Right atrium auricular region (tissue), 2 donors: ENCODE data around the gene EFL1. TPM values are rescaled to one million over a fixed set of nuclear protein-coding genes. Genes with fewer than 3 reads are reported as not detected.
"Not testable (repeated sequence)": the region's sequence is repeated elsewhere in the genome, so short reads cannot be mapped to it uniquely, and the experiment has no call there.

Experiments
- DNase-seq: peaks from one replicate; pipeline ENCODE4 v3.0.0-alpha.2; 2019; ENCODE audit warnings: low spot score
- H3K27ac ChIP-seq, 2 donors: fragments of 200-600 bp; sonication (generic); 1 replicate in 1 of 2; 2 replicates in 1 of 2; pipeline ENCODE4 v1.5.1; 2016 to 2019
- H3K27me3 ChIP-seq, 2 donors: fragments of 200-600 bp; sonication (generic); one replicate each; pipeline versions ENCODE4 v1.5.1 to v1.6.0; 2017 to 2019
- H3K36me3 ChIP-seq: fragments of 200-600 bp; sonication (generic); one replicate; pipeline ENCODE4 v1.5.1; 2016
- H3K4me1 ChIP-seq, 2 donors: fragments of 200-600 bp; sonication (generic); one replicate each; pipeline versions ENCODE4 v1.5.1 to v1.6.0; 2017 to 2019
- H3K4me3 ChIP-seq, 2 donors: fragments of 200-600 bp; sonication (generic); 1 replicate in 1 of 2; 2 replicates in 1 of 2; pipeline ENCODE4 v1.5.1; 2017 to 2019; ENCODE audit warnings: mild to moderate bottlenecking in 1 of 2, moderate library complexity in 1 of 2
- H3K9me3 ChIP-seq, 2 donors: fragments of 200-600 bp; sonication (generic); one replicate each; pipeline ENCODE4 v1.5.1; 2019
- total RNA-seq, 2 donors: library from RNA; depleted of rRNA; stranded (reverse); fragments of >200 nt; gene quantifications; one replicate each; pipeline ENCODE4 v1.1.0, GENCODE V29; 2016
- TF ChIP-seq, protein P1 (sequence below), 2 donors: fragments of 200-600 bp; sonication (generic); IDR thresholded peaks; one replicate each; pipeline ENCODE4 v1.5.1; 2019; ENCODE audit warnings: antibody characterized with exemption in 2 of 2

Gene EFL1
- total RNA-seq, 2 donors from 2014 or later: 11.0 to 14.2 TPM

DNA sequence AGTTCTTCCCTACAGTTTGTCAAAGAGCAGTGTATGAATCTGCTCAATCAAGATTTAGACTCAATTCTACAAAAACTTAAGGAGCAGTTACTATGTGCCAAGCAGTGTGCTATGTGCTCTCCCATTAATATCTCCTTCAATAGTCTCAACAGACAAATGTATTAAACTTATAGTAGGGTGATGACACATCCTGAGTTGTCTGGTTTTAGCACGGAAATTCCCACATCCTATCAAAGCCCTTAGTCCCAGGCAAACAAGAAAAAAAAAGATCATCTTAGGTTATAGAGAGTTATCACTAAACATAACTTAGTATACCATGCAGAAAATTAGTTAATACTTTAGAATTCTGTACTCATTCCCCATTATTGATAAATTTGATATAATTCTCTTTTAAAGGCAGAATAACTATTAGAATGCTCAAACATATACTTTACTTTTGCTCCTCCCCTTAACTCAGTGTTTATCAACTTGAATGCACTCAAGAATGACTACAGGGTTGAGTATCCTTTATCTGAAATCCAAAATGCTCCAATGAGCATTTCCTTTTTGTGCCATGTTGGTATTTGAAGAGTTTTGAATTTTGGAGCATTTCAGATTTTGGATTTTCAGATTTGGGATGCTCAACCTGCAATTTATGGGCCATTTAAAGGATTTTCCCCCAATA, 20.6 kb downstream of the EFL1 start:
- not testable (repeated sequence) for H3K4me1 ChIP-seq, H3K27ac ChIP-seq, H3K9me3 ChIP-seq, H3K4me3 ChIP-seq, DNase-seq, H3K27me3 ChIP-seq
- H3K36me3 ChIP-seq: peaks cover 31% of the 10 kb centered on the region

DNA sequence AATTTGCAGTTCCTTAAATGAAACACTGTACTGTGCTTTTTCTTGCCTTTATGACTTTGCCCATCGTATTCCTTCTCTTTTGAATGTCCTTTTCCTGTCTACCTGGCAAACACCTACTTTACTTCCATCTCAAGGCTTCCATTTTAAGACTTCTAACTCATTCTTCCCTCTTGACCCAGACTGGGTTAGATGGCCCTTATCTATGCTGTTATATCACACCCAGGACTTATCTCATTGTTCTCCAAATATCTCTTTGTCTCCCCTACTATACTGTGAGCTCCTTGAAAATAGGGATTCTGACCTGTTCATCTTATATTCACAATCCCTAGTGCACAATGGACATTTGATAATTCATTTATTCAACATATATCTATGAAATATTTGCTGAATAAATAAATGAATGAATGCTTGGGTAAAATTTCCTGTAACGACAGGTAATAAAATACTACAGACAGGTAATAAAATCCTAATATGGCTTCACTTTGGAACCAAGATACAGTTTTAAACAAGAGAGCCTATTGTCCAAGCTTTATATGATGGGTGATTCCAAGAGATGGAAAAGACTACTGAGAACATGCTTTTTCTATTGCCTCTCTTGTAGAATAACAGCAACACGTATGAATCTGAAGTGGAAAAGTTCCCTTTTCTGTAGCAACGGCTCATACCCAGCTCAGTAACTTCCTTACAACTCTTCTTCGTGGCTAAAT, 22.7 kb downstream of the EFL1 start:
- Histone ChIP-seq H3K27me3 (no peaks in the 10 kb centered on the region), H3K4me3 (no peak overlapping the region), H3K4me1 (no peaks in the 10 kb centered on the region), H3K36me3 (peaks cover 27% of the 10 kb centered on the region), H3K27ac (no peak overlapping the region), H3K9me3 (no peaks in the 10 kb centered on the region)
- TF ChIP-seq, protein P1, sequence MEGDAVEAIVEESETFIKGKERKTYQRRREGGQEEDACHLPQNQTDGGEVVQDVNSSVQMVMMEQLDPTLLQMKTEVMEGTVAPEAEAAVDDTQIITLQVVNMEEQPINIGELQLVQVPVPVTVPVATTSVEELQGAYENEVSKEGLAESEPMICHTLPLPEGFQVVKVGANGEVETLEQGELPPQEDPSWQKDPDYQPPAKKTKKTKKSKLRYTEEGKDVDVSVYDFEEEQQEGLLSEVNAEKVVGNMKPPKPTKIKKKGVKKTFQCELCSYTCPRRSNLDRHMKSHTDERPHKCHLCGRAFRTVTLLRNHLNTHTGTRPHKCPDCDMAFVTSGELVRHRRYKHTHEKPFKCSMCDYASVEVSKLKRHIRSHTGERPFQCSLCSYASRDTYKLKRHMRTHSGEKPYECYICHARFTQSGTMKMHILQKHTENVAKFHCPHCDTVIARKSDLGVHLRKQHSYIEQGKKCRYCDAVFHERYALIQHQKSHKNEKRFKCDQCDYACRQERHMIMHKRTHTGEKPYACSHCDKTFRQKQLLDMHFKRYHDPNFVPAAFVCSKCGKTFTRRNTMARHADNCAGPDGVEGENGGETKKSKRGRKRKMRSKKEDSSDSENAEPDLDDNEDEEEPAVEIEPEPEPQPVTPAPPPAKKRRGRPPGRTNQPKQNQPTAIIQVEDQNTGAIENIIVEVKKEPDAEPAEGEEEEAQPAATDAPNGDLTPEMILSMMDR (IDR thresholded peaks at IDR 0.05): no peak
- no peak for DNase-seq

DNA sequence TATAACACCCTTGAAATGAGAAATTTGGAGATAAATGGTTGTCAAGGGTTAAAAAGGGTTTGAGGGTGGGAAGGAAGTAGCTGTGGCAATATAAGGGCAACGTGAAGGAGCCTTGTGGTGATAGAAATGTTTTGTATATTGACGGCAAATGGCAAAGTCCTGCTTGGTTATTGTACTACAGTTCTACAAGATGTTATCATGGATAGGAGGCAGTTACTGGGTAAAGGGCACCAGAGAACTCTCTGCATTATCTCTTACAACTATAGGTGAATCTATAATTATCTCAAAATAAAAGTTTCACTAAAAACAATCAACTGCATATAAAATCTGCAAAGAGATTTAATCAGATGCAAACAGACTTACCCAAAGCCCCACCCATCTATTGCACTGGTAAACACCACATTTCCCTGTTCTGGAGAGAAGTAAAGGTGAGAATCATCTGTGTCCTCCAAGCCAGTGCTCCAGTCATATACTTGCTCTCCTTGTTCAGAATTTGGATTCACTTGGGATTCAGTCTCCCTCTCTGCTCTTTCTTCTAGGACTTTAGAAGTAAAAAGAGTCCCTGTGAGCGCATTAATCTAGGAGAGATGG, 24.5 kb downstream of the EFL1 start:
- not testable (repeated sequence) for H3K27ac ChIP-seq, H3K9me3 ChIP-seq, DNase-seq, H3K27me3 ChIP-seq, H3K4me3 ChIP-seq, H3K4me1 ChIP-seq
- H3K36me3 ChIP-seq: peaks cover 27% of the 10 kb centered on the region

DNA sequence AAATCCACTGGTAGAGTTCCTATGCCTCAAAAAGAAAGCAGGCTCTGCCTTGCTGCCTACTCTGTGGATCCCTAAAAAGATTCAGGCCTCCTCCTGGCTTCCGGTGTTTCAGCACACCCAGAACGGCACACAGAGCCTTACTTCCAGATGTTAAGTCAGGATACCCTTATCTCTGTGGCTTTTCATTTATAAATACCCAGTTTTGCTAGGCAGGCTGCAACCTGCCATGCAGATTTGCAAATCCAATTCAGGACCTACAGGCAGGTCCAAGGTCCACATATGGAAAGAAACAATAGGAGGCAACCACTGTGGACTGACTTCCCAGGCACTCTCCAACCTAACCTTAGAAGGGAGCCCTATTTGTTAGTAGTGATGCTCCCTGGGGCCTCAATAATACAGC, 30.7 kb downstream of the EFL1 start:
- H3K9me3 ChIP-seq: no peaks in the 10 kb centered on the region
- H3K4me1 ChIP-seq: no peaks in the 10 kb centered on the region
- peaks cover 1% of the 10 kb centered on the region for H3K36me3 ChIP-seq
- no peak for DNase-seq
- H3K4me3 ChIP-seq: no peak overlapping the region
- no peak overlapping the region for H3K27ac ChIP-seq
- no peaks in the 10 kb centered on the region for H3K27me3 ChIP-seq
- TF ChIP-seq, protein P1 (IDR thresholded peaks at IDR 0.05): no peak

DNA sequence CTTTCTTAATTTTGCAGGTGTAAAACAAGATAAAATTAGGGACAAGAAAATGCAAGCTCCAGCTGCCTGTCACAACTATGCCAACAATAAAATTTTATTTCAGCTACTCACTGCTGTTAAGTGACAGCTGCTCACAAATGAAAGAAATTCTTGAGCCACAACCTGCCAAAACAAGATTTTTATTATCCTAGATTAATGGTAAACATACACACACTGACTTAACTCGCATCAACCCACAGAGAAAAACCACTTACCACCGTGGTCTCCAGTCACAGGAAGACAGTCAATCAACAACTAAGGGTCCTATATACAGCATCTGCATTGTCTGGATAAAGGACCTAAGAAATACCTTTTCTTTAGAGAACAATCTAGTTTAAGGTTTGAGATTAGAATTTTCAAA, 31.3 kb downstream of the EFL1 start:
- no peak for DNase-seq
- H3K27me3 ChIP-seq: no peaks in the 10 kb centered on the region
- H3K27ac ChIP-seq: no peak overlapping the region
- peaks cover 5% of the 10 kb centered on the region for H3K36me3 ChIP-seq
- H3K9me3 ChIP-seq: no peaks in the 10 kb centered on the region
- H3K4me1 ChIP-seq: no peaks in the 10 kb centered on the region
- TF ChIP-seq, protein P1 (IDR thresholded peaks at IDR 0.05): no peak
- no peak overlapping the region for H3K4me3 ChIP-seq

DNA sequence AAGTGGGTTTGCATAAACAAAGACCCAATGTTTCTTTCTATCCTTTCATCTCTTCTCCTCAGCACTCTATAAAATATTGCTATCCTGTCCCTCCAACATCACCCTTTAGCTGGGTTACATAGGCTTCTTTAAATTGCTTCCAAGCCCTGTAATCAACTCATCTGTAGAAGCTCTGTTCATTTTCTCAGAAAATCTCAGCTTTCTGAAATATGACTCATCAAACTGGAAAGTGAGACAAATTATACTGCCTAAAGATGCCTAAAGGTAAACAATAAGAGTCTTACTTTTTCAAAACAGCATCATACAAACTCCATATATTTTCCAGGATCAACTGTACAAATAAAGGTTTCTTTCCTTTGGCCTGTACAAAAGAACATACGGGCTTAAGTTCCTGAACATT, 33.8 kb downstream of the EFL1 start:
- H3K4me3 ChIP-seq: no peak overlapping the region
- H3K4me1 ChIP-seq: no peaks in the 10 kb centered on the region
- TF ChIP-seq, protein P1 (IDR thresholded peaks at IDR 0.05): no peak
- no peaks in the 10 kb centered on the region for H3K9me3 ChIP-seq
- H3K27ac ChIP-seq: no peak overlapping the region
- H3K27me3 ChIP-seq: no peaks in the 10 kb centered on the region
- H3K36me3 ChIP-seq: peaks cover 8% of the 10 kb centered on the region
- DNase-seq: no peak
